SK-N-MC (cell line): ENCODE data around the gene MT1E.

Experiments
- EZH2 ChIP-seq: fragments of 200-600 bp; sonication (generic); IDR thresholded peaks from one replicate; pipeline ENCODE4 v1.6.1; 2017; ENCODE audit warnings: antibody characterized with exemption
- FOXP2 ChIP-seq: optimal IDR thresholded peaks from 2 replicates; pipeline ENCODE3; 2011; ENCODE audit warnings: mild to moderate bottlenecking, moderate library complexity; ENCODE audit not compliant: insufficient read depth; ENCODE audit errors: extremely low read length, control extremely low read depth
- POLR2AphosphoS5 ChIP-seq: IDR thresholded peaks from 2 replicates; pipeline ENCODE4 v1.6.1; 2012; ENCODE audit warnings: mild to moderate bottlenecking, low read depth, low read length, borderline replicate concordance

DNA sequence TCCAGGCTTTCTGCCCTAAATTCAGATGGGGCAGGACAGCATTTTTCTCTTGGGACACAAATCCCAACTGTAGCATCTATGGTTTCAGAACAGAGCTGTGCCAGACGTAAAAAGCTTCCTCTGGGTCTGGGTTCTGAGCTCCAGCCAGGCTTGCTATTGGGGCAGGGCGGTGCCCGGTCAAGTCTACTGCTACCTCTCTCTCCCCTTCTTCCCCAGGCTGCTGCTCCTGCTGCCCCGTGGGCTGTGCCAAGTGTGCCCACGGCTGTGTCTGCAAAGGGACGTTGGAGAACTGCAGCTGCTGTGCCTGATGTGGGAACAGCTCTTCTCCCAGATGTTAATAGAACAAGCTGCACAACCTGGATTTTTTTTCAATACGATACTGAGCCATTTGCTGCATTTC lies 8.0 kb downstream of the MT1E start:
- no peak for TF ChIP-seq EZH2
- TF ChIP-seq FOXP2: no peak
- TF ChIP-seq POLR2AphosphoS5: no peak
